ENCODE measurements around the gene EML4.

DNA sequence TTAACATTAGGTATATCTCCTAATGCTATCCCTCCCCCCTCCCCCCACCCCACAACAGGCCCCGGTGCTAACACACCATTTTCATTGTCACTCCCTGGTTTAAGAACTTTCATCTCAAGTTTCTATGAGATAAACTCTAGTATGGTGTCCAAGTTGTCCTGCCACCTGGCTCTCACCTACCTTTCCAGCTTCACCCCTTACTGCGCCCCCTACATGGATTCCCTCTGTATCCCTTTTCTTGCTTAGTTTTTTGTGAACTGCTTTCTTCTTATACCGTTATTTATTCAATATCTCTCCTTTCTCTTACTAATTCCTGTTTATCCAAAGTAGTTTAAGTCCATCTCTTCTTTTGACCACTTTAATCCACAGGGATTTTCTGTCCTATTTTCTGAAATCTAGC lies 15.2 kb downstream of the EML4 start:
- TF ChIP-seq, protein P1, sequence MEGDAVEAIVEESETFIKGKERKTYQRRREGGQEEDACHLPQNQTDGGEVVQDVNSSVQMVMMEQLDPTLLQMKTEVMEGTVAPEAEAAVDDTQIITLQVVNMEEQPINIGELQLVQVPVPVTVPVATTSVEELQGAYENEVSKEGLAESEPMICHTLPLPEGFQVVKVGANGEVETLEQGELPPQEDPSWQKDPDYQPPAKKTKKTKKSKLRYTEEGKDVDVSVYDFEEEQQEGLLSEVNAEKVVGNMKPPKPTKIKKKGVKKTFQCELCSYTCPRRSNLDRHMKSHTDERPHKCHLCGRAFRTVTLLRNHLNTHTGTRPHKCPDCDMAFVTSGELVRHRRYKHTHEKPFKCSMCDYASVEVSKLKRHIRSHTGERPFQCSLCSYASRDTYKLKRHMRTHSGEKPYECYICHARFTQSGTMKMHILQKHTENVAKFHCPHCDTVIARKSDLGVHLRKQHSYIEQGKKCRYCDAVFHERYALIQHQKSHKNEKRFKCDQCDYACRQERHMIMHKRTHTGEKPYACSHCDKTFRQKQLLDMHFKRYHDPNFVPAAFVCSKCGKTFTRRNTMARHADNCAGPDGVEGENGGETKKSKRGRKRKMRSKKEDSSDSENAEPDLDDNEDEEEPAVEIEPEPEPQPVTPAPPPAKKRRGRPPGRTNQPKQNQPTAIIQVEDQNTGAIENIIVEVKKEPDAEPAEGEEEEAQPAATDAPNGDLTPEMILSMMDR (conservative IDR thresholded peaks at IDR 0.05) = no peak
- no peak for TF ChIP-seq EZH2 (IDR thresholded peaks at IDR 0.05; ENCODE audit: low read depth)
